Measurements from ENCODE around the gene MAP1S. TPM values are rescaled to one million over a fixed set of nuclear protein-coding genes. Genes with fewer than 3 reads are reported as not detected.

MAP1S gene
- total and polyA plus RNA-seq, 2 of the 8 experiments (the other 6 are each of a cell fraction or from before 2014, with no cell fraction given) = 66.7 to 115 TPM

DNA sequence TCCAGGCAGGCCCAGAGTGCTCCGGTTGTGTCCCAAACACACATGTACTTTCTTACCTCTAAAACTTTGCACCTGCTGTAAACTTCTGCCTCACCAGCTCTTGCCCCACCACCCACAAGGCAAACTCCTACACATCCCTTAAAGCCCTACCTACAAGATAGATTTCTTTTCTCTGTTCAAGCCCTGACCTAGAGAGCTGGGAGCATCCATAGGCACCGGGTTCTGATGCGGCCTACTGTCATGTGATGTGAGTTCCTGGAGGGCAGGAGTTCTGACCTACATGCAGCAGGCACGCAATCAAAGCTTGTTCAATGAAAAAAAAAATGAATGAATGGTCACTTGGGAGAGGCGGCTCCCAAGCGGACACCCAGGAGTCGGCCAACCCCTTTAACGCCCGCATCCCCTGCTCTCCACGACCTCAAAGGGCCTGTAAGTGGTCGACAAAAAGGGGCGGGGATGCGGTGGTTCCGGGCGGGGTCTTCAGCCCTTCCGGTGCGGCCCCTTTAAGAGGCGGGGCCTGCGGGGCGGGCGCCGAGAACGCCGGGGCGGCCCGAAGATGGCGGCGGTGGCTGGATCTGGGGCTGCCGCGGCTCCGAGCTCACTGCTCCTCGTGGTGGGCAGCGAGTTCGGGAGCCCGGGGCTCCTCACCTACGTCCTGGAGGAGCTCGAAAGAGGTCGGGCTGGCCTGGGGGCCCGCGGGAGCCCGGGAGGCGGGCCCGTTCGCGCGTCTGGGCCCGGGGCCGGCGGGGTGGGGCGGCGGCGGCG is at the start of gene MAP1S (continued):
- TF ChIP-seq POLR2AphosphoS5 (IDR thresholded peaks at IDR 0.05; ENCODE audit: low read depth, low read length) (peak; percentile 63; the same call in 1 of the 2 replicates), ZNF274 (IDR thresholded peaks at IDR 0.05; ENCODE audit: borderline replicate concordance, extremely low read depth, low read length) (no peak), SP1 (IDR thresholded peaks at IDR 0.05; ENCODE audit: low read depth, low read length) (peak; percentile 65; the same call in 1 of the 2 replicates), NANOG (IDR thresholded peaks at IDR 0.05; ENCODE audit: insufficient read depth, low read depth, low read length, poor library complexity, severe bottlenecking) (no peak), KDM1A (IDR thresholded peaks at IDR 0.05; ENCODE audit: borderline replicate concordance, low read length) (no peak), TAF7 (optimal IDR thresholded peaks at IDR 0.05; ENCODE audit: borderline replicate concordance, low read depth, low read length) (peak; percentile 80), EGR1 (IDR thresholded peaks at IDR 0.05; ENCODE audit: borderline replicate concordance, low read depth, low read length) (no peak), CHD2 (IDR thresholded peaks at IDR 0.05; ENCODE audit: low read length) (no peak), RAD21 (IDR thresholded peaks at IDR 0.05 in 1 of 2, conservative IDR thresholded peaks at IDR 0.05 in 1 of 2; ENCODE audit: low read depth in 2 of 2, low read length in 2 of 2) (no peak), MAFK (IDR thresholded peaks at IDR 0.05; ENCODE audit: low read depth, low read length) (no peak), RBBP5 (IDR thresholded peaks at IDR 0.05; ENCODE audit: borderline replicate concordance, low read depth, low read length) (no peak), SP4 (IDR thresholded peaks at IDR 0.05; ENCODE audit: low read length) (no peak), SIN3A (conservative IDR thresholded peaks at IDR 0.05 in 1 of 2, IDR thresholded peaks at IDR 0.05 in 1 of 2; ENCODE audit: low read depth in 1 of 2, low read length in 2 of 2) (0 out of 4 replicates have a peak, but pooled peaks of 1 of the 2 experiments have one; percentile 58), HDAC2 (IDR thresholded peaks at IDR 0.05; ENCODE audit: borderline replicate concordance in 1 of 2, low read depth in 2 of 2, low read length in 2 of 2) (no peak), YY1 (IDR thresholded peaks at IDR 0.05; ENCODE audit: low read depth, low read length) (peak; percentile 94), SRF (IDR thresholded peaks at IDR 0.05; ENCODE audit: low read depth, low read length) (no peak), SAP30 (IDR thresholded peaks at IDR 0.05; ENCODE audit: insufficient read depth, insufficient replicate concordance, low read length) (no peak), BCL11A (IDR thresholded peaks at IDR 0.05; ENCODE audit: low read depth in 2 of 2, low read length in 2 of 2) (no peak), KDM4A (IDR thresholded peaks at IDR 0.05; ENCODE audit: low read depth, low read length, severe bottlenecking) (peak; percentile 69)
- TF ChIP-seq, protein P1, sequence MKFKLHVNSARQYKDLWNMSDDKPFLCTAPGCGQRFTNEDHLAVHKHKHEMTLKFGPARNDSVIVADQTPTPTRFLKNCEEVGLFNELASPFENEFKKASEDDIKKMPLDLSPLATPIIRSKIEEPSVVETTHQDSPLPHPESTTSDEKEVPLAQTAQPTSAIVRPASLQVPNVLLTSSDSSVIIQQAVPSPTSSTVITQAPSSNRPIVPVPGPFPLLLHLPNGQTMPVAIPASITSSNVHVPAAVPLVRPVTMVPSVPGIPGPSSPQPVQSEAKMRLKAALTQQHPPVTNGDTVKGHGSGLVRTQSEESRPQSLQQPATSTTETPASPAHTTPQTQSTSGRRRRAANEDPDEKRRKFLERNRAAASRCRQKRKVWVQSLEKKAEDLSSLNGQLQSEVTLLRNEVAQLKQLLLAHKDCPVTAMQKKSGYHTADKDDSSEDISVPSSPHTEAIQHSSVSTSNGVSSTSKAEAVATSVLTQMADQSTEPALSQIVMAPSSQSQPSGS (IDR thresholded peaks at IDR 0.05; ENCODE audit: low read length) = no peak
- TF ChIP-seq, protein P2, sequence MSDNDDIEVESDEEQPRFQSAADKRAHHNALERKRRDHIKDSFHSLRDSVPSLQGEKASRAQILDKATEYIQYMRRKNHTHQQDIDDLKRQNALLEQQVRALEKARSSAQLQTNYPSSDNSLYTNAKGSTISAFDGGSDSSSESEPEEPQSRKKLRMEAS (IDR thresholded peaks at IDR 0.05) = 0 out of 2 replicates have a peak, but pooled peaks have one; percentile 14
